GM12892 (cell line): ENCODE measurements around the gene NF1.

Experiments used
- DNase-seq: peaks from one replicate; pipeline ENCODE4 v3.0.0; 2011; ENCODE audit not compliant: insufficient read length
- FAIRE-seq: peaks from 2 replicates; lab custom pipeline; 2011; peaks lifted over from hg19 to GRCh38; lab: Jason Lieb, UNC
- POLR2A ChIP-seq: IDR thresholded peaks from 2 replicates; pipeline ENCODE4 v1.6.1; 2011; ENCODE audit warnings: low read depth, low read length, control low read depth
- POLR2AphosphoS5 ChIP-seq: IDR thresholded peaks from 2 replicates; pipeline ENCODE4 v1.6.1; 2011; ENCODE audit warnings: low read depth, low read length, control low read depth
- TAF1 ChIP-seq: IDR thresholded peaks from 2 replicates; pipeline ENCODE4 v1.6.1; 2011; ENCODE audit warnings: low read depth, mild to moderate bottlenecking, control low read depth, low read length, borderline replicate concordance

NF1 gene

GRCh38 chr17:31397256-31397939 is 302.6 kb downstream of the NF1 start:
- no peak for DNase-seq
- TF ChIP-seq POLR2AphosphoS5 (no peak), TAF1 (no peak), POLR2A (no peak)
- FAIRE-seq, result no peak

DNA sequence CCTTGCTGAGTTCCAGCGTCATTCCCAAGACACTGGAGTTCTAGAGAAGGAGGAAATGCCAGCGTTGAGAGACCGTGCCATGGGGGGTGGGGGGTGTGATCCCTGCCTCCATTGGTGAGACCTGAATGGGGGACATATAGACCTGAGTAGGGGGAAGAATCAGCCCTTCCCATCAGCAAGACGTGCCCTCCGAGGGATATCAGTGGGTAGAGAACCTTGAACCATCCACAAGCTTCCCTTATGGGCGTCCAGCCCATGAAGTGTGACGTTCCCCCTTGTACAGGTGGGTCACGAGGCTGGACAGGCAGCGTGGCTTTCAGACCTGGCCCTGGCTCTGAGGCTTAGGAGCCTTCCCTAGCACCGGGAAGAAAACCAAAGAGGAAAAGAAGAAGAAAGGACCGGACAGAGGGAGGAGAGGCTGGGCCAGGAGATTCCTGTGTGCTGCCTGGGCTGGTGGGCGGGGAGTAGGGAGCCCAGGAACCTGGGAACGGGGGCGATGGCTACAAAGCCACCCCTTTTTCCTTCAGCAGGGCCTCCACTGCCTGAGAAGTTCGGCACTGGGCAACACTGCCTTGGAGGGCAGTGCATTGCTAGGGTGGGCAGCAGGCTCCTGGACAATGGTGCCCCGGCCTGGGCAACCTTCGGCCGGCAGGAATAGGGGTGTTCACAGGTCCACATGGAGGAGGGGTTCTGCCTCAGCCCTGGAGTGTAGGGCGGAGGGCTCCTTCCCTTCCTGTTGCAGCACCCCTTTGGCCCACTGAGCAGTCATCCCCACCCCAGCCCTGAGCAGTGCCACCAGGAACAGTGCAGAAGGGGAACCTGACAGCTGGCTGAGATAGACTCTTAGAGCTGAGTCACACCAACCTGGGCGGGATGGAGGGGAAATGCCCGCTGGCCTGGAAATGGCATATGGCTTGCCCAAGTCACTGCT is 303.9 kb downstream of the NF1 start:
- DNase-seq, result no peak
- TF ChIP-seq TAF1, result no peak
- no peak for FAIRE-seq

- FAIRE-seq (no peak), DNase-seq (no peak)
- TF ChIP-seq POLR2AphosphoS5 (no peak), TAF1 (no peak), POLR2A (no peak)
Measured at GRCh38 chr17:31400481-31400950, 305.7 kb downstream of the NF1 start.

DNA sequence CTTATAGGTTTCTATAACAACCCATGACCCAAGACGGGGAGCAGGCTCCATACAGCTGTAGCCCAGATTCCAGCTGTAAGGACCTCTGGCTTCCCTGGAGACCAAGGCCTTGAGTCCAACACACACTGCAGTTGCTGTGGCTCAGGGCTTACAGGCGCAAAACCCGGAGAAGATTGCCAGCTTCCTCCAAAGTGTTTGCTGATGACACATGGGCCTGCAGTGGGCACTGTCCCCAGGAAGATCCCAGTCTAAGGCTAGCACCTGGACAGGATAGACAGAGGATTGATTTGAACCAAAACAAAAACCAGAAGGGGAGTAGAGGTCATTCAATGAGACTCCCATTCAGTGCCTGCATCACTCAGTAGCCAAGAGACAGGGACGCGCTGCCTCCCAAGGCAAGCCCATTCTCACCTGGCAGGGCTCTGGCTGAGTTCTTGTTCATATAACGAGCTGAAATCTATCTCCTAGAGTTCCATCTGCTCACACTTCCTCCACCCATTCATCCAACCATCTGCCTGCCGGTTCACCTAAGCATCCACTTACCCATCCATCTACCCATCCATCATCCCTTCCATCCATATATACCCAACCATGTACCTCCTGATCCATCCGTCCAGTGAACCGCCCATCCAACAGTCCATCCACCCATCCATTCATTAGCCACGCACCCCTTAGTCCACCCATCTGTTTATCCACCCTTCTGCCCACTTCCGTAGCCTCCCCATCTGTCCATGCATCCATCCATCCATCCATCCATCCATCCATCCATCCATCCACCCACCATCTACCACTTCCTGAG is 306.9 kb downstream of the NF1 start:
- FAIRE-seq (no peak), DNase-seq (no peak)
- no peak for TF ChIP-seq POLR2AphosphoS5
- no peak for TF ChIP-seq POLR2A
- TF ChIP-seq TAF1, result no peak

- FAIRE-seq (no peak), DNase-seq (no peak)
Measured at GRCh38 chr17:31404028-31404949, 309.5 kb downstream of the NF1 start.

GRCh38 chr17:31405890-31406371 is 311.2 kb downstream of the NF1 start:
- DNase-seq (no peak), FAIRE-seq (no peak)
- TF ChIP-seq POLR2AphosphoS5, result no peak
- TF ChIP-seq POLR2A, result no peak
- no peak for TF ChIP-seq TAF1

More at GRCh38 chr17:31404028-31404949, 309.5 kb downstream of the NF1 start:
- TF ChIP-seq TAF1, result no peak
- no peak for TF ChIP-seq POLR2AphosphoS5
- TF ChIP-seq POLR2A, result no peak

GRCh38 chr17:31408586-31408985 is 313.8 kb downstream of the NF1 start:
- no peak for DNase-seq
- FAIRE-seq, result no peak
- TF ChIP-seq POLR2A (no peak), POLR2AphosphoS5 (no peak)

DNA sequence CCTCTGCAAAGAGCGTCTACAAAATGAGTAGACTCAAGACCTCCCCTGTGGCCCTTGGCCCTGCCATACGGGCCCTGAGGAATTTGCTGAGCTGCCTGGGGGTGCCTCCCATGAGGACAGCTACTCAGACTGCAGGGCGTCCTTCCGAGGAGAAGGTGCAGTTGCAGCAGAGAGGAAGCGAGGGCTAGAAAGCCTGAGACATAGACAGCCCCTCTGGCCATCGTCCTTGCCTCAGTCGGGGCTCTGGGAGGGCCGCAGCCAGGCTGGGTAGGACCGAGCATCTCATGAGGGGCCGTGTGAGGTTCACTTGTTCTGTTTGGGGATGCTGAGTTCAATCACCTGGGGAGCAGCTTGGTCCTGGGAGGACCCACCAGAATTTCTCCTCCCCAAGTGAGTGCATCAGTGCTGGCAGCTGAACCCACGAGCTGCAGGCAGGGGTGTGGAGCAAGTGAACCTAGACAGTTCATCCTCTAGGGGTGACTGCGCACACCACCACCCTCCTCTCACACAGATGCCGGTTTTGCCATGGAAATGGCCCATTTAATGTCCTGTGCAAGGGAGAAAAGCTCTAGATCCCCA is 317.0 kb downstream of the NF1 start:
- FAIRE-seq, result no peak
- TF ChIP-seq TAF1 (no peak), POLR2A (no peak), POLR2AphosphoS5 (no peak)
- no peak for DNase-seq

GRCh38 chr17:31412511-31412910 is 317.7 kb downstream of the NF1 start:
- FAIRE-seq (no peak), DNase-seq (no peak)
- TF ChIP-seq TAF1, result no peak
- no peak for TF ChIP-seq POLR2A
- no peak for TF ChIP-seq POLR2AphosphoS5

DNA sequence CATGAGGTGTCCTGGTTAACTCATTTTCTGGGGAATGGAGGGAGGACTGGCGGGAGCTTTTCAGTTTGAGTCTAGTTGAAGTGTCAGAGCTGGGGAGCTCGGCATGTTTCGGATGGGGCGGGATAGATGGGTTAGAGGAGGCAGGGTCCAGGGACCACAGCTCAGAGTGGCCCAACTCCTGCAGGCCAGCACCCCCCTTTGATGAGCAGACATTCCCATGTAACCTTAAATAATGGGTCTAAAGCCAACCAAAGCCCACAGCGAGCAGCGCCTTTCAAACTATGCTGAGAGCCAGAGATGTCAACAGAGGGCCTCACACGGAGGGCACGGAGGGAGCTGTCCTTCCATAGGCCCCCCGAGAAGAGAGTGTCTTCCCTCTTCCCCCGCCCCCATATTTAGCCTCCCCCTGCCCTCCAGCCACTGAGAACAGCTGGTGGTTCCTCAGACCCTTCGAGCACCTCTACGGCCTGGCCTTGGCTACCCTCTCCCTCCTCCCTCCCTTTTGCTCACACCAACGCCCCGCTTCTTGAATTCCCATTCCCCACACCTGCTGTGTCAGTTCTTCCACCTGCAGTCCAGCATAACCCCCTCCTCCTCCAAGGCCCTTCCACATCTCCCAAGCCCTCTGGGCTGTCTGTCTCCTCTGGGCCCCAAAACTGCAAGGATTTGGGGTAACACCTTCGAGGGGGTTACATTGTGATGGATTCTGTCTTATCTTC is 318.5 kb downstream of the NF1 start:
- no peak for FAIRE-seq
- no peak for DNase-seq
- TF ChIP-seq TAF1, result no peak
- no peak for TF ChIP-seq POLR2AphosphoS5
- TF ChIP-seq POLR2A, result no peak
